NCI-H524 (cell line): ENCODE measurements around the gene NEDD9.
A peak's percentile ranks its signal among the peaks of the same experiment; 100 is the strongest.

Source experiments
- DNase-seq, 2 experiments: peaks; one replicate each; lab custom pipeline; 2025; lab: John Stamatoyannopoulos, UW

Gene NEDD9

GRCh38 chr6:11143394-11144371 is 88.8 kb downstream of the NEDD9 start:
- no peak for DNase-seq

DNA sequence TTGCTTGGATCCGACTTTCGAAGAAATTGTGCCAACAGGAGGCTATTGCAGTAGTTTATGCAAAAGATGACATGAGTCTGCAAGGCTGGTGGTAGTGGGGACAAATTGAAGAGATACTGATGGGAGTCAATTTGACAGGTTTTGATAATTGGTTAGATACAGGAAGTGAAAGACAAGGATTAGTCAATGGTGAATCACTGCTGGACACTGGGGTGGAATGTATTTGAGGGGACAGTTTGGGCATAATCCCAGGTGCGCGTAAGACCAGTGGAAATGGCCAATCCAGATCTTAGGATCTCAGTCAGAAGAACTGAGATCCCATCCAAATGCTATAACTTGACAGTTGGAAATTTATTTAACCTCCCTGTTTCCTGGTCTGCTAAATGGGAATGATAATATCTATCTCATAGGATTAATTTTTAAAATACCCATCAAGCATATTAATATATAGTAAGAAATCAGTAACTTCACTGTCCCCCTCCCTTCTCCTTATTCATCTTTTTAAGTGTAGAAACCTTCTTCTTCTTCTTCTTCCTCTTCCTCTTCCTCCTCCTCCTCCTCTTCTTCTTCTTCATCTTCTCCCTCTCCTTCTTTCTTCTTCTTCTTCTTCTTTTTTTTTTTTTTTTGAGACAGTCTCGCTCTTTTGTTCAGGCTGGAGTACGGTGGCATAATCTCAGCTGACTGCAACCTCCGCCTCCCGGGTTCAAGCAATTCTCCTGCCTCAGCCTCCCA is 90.0 kb downstream of the NEDD9 start:
- DNase-seq: no peak

DNA sequence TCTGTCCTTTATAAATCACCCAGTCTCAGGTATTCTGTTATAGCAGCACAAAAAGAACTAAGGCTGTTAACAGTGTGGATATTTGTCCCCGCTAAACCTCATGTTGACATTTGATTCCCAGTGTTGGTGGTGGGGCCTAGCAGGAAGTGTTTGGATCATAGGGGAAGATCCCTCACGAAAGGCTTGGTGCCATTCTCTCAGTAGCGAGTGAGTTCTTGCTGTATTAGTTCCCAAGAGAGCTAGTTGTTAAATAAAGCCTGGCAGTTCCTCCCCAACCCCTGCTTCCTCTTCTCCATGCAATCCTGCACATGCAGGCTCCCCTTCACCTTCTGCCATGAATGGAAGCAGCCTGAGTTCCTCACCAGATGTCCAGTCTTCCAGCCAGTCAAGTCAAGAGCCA is 91.2 kb downstream of the NEDD9 start:
- no peak for DNase-seq

DNA sequence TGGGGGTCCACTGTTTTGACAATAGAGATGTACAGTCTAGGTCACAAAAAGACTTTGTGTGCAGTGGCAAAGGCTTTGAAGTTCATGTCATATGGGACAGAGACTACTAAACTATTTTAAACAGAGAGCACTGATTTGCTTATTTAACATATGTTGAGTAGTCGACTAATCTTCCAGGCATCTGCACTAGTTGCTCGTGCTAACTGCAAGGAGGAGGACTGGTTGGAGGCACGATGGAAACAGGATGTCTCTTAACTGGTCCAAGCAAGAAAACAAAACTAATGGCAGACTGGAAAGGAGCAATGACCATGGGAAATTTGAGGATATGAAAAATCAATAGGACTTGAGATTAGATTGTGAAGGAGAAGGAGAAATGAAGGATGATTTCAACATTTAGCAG is 92.4 kb downstream of the NEDD9 start:
- DNase-seq: peak in 1 of 2 experiments; percentile 17

- no peak for DNase-seq
Measured at GRCh38 chr6:11139051-11139960, 93.2 kb downstream of the NEDD9 start.

GRCh38 chr6:11136809-11137208 is 95.7 kb downstream of the NEDD9 start:
- no peak for DNase-seq
